Measurements from ENCODE around the gene CFAP54. TPM values are rescaled to one million over a fixed set of nuclear protein-coding genes. Genes with fewer than 3 reads are reported as not detected.

Gene CFAP54
- total and polyA plus RNA-seq, 2 of the 4 experiments (the other 2 are of a cell fraction) = 0.18 to 0.41 TPM

GRCh38 chr12:96548384-96548783 is 59.0 kb downstream of the CFAP54 start:
- no peak for DNase-seq
- Histone ChIP-seq H3K14ac (replicated peaks; ENCODE audit: low read depth, low read length) (no peak overlapping the region), H2BK20ac (ENCODE audit: low read depth, low read length) (no peak overlapping the region), H2AFZ (replicated peaks; ENCODE audit: low read length, poor library complexity) (no peak overlapping the region), H3K79me1 (ENCODE audit: low read depth in 1 of 2, low read length in 2 of 2) (no peaks in the 10 kb centered on the region), H2AK9ac (replicated peaks; ENCODE audit: low read depth, low read length, poor library complexity) (no peak overlapping the region), H2BK15ac (ENCODE audit: low read depth, low read length) (no peak overlapping the region), H3K9ac (ENCODE audit: low read depth, low read length) (no peak overlapping the region), H3K23ac (ENCODE audit: low read depth, low read length) (no peak overlapping the region), H3K4me2 (ENCODE audit: low read depth, low read length) (no peak overlapping the region), H4K5ac (ENCODE audit: low read depth, low read length) (no peak overlapping the region), H3K4ac (ENCODE audit: low read depth, low read length) (no peak overlapping the region), H3K9me1 (ENCODE audit: insufficient read depth, low read length) (no peaks in the 10 kb centered on the region), H3K18ac (ENCODE audit: low read depth, low read length) (no peak overlapping the region), H3K4me1 (ENCODE audit: control insufficient read depth, insufficient read depth, low read length) (no peaks in the 10 kb centered on the region), H2BK5ac (ENCODE audit: low read depth, low read length, poor library complexity, severe bottlenecking) (no peak overlapping the region), H2BK120ac (ENCODE audit: low read depth, low read length) (no peak overlapping the region), H4K20me1 (ENCODE audit: insufficient read depth, low read length) (no peaks in the 10 kb centered on the region), H2AK5ac (ENCODE audit: low read depth, low read length) (no peak overlapping the region), H3K27me3 (ENCODE audit: control insufficient read depth, insufficient read depth, low read length) (no peaks in the 10 kb centered on the region), H3K56ac (ENCODE audit: extremely low read depth, insufficient read depth, low read length) (no peak overlapping the region), H3K36me3 (ENCODE audit: control insufficient read depth, insufficient read depth, low read length) (no peaks in the 10 kb centered on the region), H3K9me3 (ENCODE audit: control insufficient read depth, insufficient read depth, low read length) (no peaks in the 10 kb centered on the region), H3K27ac (ENCODE audit: insufficient read depth, low read length) (no peak overlapping the region), H4K8ac (ENCODE audit: low read depth in 2 of 2, low read length in 2 of 2) (no peak overlapping the region), H4K91ac (ENCODE audit: insufficient read depth, low read depth, low read length) (no peak overlapping the region), H3K4me3 (ENCODE audit: insufficient read depth, low read depth, low read length) (no peak overlapping the region)
- TF ChIP-seq FOS (IDR thresholded peaks at IDR 0.05; ENCODE audit: low read depth, low read length) = no peak
- TF ChIP-seq SMC3 (IDR thresholded peaks at IDR 0.05; ENCODE audit: low read depth, low read length) = no peak
- TF ChIP-seq POLR2A (IDR thresholded peaks at IDR 0.05; ENCODE audit: low read depth, low read length) = no peak
- no peak for TF ChIP-seq USF2 (IDR thresholded peaks at IDR 0.05; ENCODE audit: low read depth, low read length)
- TF ChIP-seq RFX5 (IDR thresholded peaks at IDR 0.05; ENCODE audit: low read depth, low read length) = no peak
- no peak for TF ChIP-seq MAZ (IDR thresholded peaks at IDR 0.05; ENCODE audit: borderline replicate concordance, low read depth, low read length)
- no peak for TF ChIP-seq CTCF (conservative IDR thresholded peaks at IDR 0.05; ENCODE audit: low read depth, low read length)
- TF ChIP-seq CHD1 (IDR thresholded peaks at IDR 0.05; ENCODE audit: low read depth, low read length) = no peak
- no peak for ATAC-seq (ENCODE audit: low read depth)
- no CpG with 5 or more reads among the region's 2 CpGs for WGBS, 2 experiments (ENCODE audit: extremely low coverage in 2 of 2, insufficient read length in 1 of 2)
- dilution Hi-C loops (cut with HindIII; ENCODE audit: low sequenced_read_pairs, unreplicated experiment) (no loop called here), in situ Hi-C loops (cut with MboI; ENCODE audit: low sequenced_read_pairs) (no loop called here), intact Hi-C loops (cut with micrococcal nuclease) (no loop called here)
- ChIA-PET POLR2A (ENCODE audit: unreplicated experiment) (no interaction called here), CTCF (no interaction called here)
- BruUV-seq (replicated peaks) = no TSS peak

Data from IMR-90 (cell line).